Liver (tissue), 10 donors: ENCODE data around the gene TREML2. TPM values are rescaled to one million over a fixed set of nuclear protein-coding genes. Genes with fewer than 3 reads are reported as not detected.

Experiments
- DNase-seq: peaks from one replicate; pipeline ENCODE4 v3.0.0-alpha.2; 2017; ENCODE audit warnings: low spot score
- H3K27ac ChIP-seq, 2 donors: one replicate each; pipeline ENCODE4 v1.7.0; 2013; ENCODE audit warnings: inconsistent platforms in 2 of 2, low read length in 2 of 2, control low read depth in 1 of 2, low read depth in 1 of 2, mild to moderate bottlenecking in 1 of 2
- H3K27me3 ChIP-seq, 4 donors: one replicate each; pipeline versions ENCODE4 v1.6.1 to v1.7.0; 2013; ENCODE audit warnings: low read length in 3 of 4, inconsistent platforms in 1 of 4, mild to moderate bottlenecking in 1 of 4, moderate library complexity in 1 of 4; ENCODE audit not compliant: control insufficient read depth in 4 of 4, insufficient read depth in 4 of 4
- H3K36me3 ChIP-seq, 4 donors: one replicate each; pipeline versions ENCODE4 v1.6.1 to v1.7.0; 2013; ENCODE audit warnings: low read length in 3 of 4, mild to moderate bottlenecking in 3 of 4, low read depth in 1 of 4, moderate library complexity in 1 of 4; ENCODE audit not compliant: control insufficient read depth in 4 of 4, insufficient read depth in 3 of 4
- H3K4me1 ChIP-seq, 4 donors: one replicate each; pipeline versions ENCODE4 v1.6.1 to v1.7.0; 2013; ENCODE audit warnings: low read length in 3 of 4, mild to moderate bottlenecking in 3 of 4, moderate library complexity in 1 of 4; ENCODE audit not compliant: control insufficient read depth in 4 of 4, insufficient read depth in 4 of 4
- H3K4me3 ChIP-seq, 3 donors: one replicate each; pipeline versions ENCODE4 v1.6.1 to v1.7.0; 2013; ENCODE audit warnings: low read length in 3 of 3, control low read depth in 1 of 3, low read depth in 1 of 3, mild to moderate bottlenecking in 1 of 3
- H3K9ac ChIP-seq, 2 donors: one replicate each; pipeline ENCODE4 v1.7.0; 2013; ENCODE audit warnings: low read length in 2 of 2, mild to moderate bottlenecking in 2 of 2, moderate library complexity in 2 of 2, control low read depth in 1 of 2, low read depth in 1 of 2
- H3K9me3 ChIP-seq, 4 donors: one replicate each; pipeline versions ENCODE4 v1.6.1 to v1.7.0; 2013; ENCODE audit warnings: low read length in 3 of 4; ENCODE audit not compliant: control insufficient read depth in 4 of 4
- EGR1 ChIP-seq, 2 donors: IDR thresholded peaks; 2 replicates each; pipeline ENCODE4 v1.6.1; 2016 to 2018; ENCODE audit warnings: antibody characterized with exemption in 2 of 2, low read depth in 2 of 2
- FOXA1 ChIP-seq: IDR thresholded peaks from 2 replicates; pipeline ENCODE4 v1.6.1; 2016; ENCODE audit warnings: antibody characterized with exemption
- FOXA2 ChIP-seq: IDR thresholded peaks from 2 replicates; pipeline ENCODE4 v1.6.1; 2016; ENCODE audit warnings: antibody characterized with exemption
- GABPA ChIP-seq, 2 donors: IDR thresholded peaks in 1 of 2; conservative IDR thresholded peaks in 1 of 2; 2 replicates each; pipeline ENCODE4 v1.6.1; 2016; ENCODE audit warnings: antibody characterized with exemption in 2 of 2, mild to moderate bottlenecking in 1 of 2, moderate library complexity in 1 of 2
- HNF4A ChIP-seq, 2 donors: conservative IDR thresholded peaks; 2 replicates each; pipeline ENCODE4 v1.6.1; 2016; ENCODE audit warnings: antibody characterized with exemption in 2 of 2, mild to moderate bottlenecking in 2 of 2
- JUND ChIP-seq, 2 donors: IDR thresholded peaks; 2 replicates each; pipeline ENCODE4 v1.6.1; 2016; ENCODE audit warnings: antibody characterized with exemption in 2 of 2
- NR2F2 ChIP-seq: IDR thresholded peaks from 2 replicates; pipeline ENCODE4 v1.6.1; 2016; ENCODE audit warnings: antibody characterized with exemption
- RXRA ChIP-seq, 2 donors: IDR thresholded peaks; 2 replicates each; pipeline ENCODE4 v1.6.1; 2017 to 2018; ENCODE audit warnings: antibody characterized with exemption in 2 of 2, mild to moderate bottlenecking in 1 of 2
- SP1 ChIP-seq: IDR thresholded peaks from 2 replicates; pipeline ENCODE4 v1.6.1; 2018; ENCODE audit warnings: antibody characterized with exemption, mild to moderate bottlenecking
- TAF1 ChIP-seq: conservative IDR thresholded peaks from 2 replicates; pipeline ENCODE4 v1.6.1; 2016; ENCODE audit warnings: antibody characterized with exemption, mild to moderate bottlenecking
- YY1 ChIP-seq: IDR thresholded peaks from 2 replicates; pipeline ENCODE4 v1.6.1; 2016; ENCODE audit warnings: antibody characterized with exemption, mild to moderate bottlenecking
- WGBS: extraction: QIAGEN DNeasy Blood & Tissue Kit; methylation state at CpG from one replicate; pipeline ENCODE4 v1.1.7; 2013; 5-methylcytosine and 5-hydroxymethylcytosine counted together
- polyA plus RNA-seq, 2 donors: library from polyadenylated mRNA; stranded (reverse) in 1 of 2; unstranded in 1 of 2; fragments of 200-250 nt in 1 of 2; fragments of >200 nt in 1 of 2; fragmentation: Nextera tagmentation in 1 of 2; extraction: Ambion mirVana in 1 of 2; gene quantifications; one replicate each; pipeline versions ENCODE4 v1.2.1 to v1.2.3, GENCODE V29; 2013 to 2015
- small RNA-seq: library from RNA; depleted of rRNA; stranded (forward); fragments of <200 nt; gene quantifications from one replicate; pipeline ENCODE3, GENCODE V24; 2014
- total RNA-seq, 2 donors: library from RNA; depleted of rRNA; stranded (reverse); fragments of >200 nt; gene quantifications; one replicate each; pipeline ENCODE4 v1.2.3, GENCODE V29; 2014
- TF ChIP-seq, protein P1 (sequence below): IDR thresholded peaks from 2 replicates; pipeline ENCODE4 v1.6.1; 2016; ENCODE audit warnings: antibody characterized with exemption, mild to moderate bottlenecking
- TF ChIP-seq, protein P2 (sequence below): IDR thresholded peaks from 2 replicates; pipeline ENCODE4 v1.6.1; 2016; ENCODE audit warnings: antibody characterized with exemption
- TF ChIP-seq, protein P3 (sequence below): fragments of 150-350 bp; IDR thresholded peaks from 2 replicates; pipeline ENCODE4 v1.5.1; 2017; ENCODE audit warnings: improper control_type of control experiment, low read depth, low read length; ENCODE audit not compliant: missing input control
- TF ChIP-seq, protein P4 (sequence below): IDR thresholded peaks from 2 replicates; pipeline ENCODE4 v1.6.1; 2016; ENCODE audit warnings: antibody characterized with exemption
- TF ChIP-seq, protein P5 (sequence below): IDR thresholded peaks from 2 replicates; pipeline ENCODE4 v1.6.1; 2016; ENCODE audit warnings: antibody characterized with exemption
- donor health status: healthy.
- donor health status: healthy.
- donor health status: healthy.
- donor health status: healthy.
- donor health status: healthy.

The TREML2 gene
- total and polyA plus RNA-seq, 4 donors, result 0.03 to 9.8 (median 0.23) TPM

DNA sequence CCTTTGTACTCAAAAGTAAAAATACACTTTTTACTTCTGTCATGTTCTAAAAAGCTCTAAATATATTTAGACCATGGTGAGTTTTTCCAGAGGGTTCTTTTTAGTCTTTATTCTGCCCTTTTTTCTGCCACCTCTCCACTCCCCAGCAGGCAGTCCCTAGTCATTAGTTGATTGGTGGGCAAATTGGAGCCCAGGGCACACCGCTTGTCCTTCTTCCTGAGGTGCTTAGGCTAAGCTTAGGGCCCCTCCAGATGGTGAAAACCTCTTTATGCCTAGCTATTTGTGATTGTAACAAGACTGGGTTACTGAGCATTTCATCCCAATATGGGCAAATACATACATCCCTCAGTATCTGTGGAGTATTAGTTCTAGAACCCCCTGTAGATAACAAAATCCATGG lies 53.0 kb downstream of the TREML2 start:
- Histone ChIP-seq H3K9ac (no peak overlapping the region), H3K4me1 (no peaks in the 10 kb centered on the region), H3K27ac (no peak overlapping the region), H3K9me3 (no peaks in the 10 kb centered on the region), H3K4me3 (no peak overlapping the region), H3K36me3 (peaks cover 0 to 2% (median 0%) of the 10 kb centered on the region in 4 donors), H3K27me3 (no peaks in the 10 kb centered on the region)
- DNase-seq, result no peak
- WGBS, result 97% methylated on average over 1 of the region's 1 CpG
- TF ChIP-seq, protein P1, sequence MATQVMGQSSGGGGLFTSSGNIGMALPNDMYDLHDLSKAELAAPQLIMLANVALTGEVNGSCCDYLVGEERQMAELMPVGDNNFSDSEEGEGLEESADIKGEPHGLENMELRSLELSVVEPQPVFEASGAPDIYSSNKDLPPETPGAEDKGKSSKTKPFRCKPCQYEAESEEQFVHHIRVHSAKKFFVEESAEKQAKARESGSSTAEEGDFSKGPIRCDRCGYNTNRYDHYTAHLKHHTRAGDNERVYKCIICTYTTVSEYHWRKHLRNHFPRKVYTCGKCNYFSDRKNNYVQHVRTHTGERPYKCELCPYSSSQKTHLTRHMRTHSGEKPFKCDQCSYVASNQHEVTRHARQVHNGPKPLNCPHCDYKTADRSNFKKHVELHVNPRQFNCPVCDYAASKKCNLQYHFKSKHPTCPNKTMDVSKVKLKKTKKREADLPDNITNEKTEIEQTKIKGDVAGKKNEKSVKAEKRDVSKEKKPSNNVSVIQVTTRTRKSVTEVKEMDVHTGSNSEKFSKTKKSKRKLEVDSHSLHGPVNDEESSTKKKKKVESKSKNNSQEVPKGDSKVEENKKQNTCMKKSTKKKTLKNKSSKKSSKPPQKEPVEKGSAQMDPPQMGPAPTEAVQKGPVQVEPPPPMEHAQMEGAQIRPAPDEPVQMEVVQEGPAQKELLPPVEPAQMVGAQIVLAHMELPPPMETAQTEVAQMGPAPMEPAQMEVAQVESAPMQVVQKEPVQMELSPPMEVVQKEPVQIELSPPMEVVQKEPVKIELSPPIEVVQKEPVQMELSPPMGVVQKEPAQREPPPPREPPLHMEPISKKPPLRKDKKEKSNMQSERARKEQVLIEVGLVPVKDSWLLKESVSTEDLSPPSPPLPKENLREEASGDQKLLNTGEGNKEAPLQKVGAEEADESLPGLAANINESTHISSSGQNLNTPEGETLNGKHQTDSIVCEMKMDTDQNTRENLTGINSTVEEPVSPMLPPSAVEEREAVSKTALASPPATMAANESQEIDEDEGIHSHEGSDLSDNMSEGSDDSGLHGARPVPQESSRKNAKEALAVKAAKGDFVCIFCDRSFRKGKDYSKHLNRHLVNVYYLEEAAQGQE, result no peak
- TF ChIP-seq SP1 (no peak), FOXA1 (no peak), NR2F2 (no peak), EGR1 (IDR thresholded peaks at IDR 0.05; ENCODE audit: low read depth in 2 of 2) (no peak), GABPA (IDR thresholded peaks at IDR 0.05 in 1 of 2, conservative IDR thresholded peaks at IDR 0.05 in 1 of 2) (no peak), TAF1 (no peak), RXRA (IDR thresholded peaks at IDR 0.05) (no peak), FOXA2 (no peak), JUND (IDR thresholded peaks at IDR 0.05) (no peak), HNF4A (conservative IDR thresholded peaks at IDR 0.05) (no peak), YY1 (no peak)
- TF ChIP-seq, protein P2, sequence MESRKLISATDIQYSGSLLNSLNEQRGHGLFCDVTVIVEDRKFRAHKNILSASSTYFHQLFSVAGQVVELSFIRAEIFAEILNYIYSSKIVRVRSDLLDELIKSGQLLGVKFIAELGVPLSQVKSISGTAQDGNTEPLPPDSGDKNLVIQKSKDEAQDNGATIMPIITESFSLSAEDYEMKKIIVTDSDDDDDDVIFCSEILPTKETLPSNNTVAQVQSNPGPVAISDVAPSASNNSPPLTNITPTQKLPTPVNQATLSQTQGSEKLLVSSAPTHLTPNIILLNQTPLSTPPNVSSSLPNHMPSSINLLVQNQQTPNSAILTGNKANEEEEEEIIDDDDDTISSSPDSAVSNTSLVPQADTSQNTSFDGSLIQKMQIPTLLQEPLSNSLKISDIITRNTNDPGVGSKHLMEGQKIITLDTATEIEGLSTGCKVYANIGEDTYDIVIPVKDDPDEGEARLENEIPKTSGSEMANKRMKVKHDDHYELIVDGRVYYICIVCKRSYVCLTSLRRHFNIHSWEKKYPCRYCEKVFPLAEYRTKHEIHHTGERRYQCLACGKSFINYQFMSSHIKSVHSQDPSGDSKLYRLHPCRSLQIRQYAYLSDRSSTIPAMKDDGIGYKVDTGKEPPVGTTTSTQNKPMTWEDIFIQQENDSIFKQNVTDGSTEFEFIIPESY, result no peak
- TF ChIP-seq, protein P3, sequence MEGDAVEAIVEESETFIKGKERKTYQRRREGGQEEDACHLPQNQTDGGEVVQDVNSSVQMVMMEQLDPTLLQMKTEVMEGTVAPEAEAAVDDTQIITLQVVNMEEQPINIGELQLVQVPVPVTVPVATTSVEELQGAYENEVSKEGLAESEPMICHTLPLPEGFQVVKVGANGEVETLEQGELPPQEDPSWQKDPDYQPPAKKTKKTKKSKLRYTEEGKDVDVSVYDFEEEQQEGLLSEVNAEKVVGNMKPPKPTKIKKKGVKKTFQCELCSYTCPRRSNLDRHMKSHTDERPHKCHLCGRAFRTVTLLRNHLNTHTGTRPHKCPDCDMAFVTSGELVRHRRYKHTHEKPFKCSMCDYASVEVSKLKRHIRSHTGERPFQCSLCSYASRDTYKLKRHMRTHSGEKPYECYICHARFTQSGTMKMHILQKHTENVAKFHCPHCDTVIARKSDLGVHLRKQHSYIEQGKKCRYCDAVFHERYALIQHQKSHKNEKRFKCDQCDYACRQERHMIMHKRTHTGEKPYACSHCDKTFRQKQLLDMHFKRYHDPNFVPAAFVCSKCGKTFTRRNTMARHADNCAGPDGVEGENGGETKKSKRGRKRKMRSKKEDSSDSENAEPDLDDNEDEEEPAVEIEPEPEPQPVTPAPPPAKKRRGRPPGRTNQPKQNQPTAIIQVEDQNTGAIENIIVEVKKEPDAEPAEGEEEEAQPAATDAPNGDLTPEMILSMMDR, result no peak
- TF ChIP-seq, protein P4, sequence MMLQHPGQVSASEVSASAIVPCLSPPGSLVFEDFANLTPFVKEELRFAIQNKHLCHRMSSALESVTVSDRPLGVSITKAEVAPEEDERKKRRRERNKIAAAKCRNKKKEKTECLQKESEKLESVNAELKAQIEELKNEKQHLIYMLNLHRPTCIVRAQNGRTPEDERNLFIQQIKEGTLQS, result no peak
- TF ChIP-seq, protein P5, sequence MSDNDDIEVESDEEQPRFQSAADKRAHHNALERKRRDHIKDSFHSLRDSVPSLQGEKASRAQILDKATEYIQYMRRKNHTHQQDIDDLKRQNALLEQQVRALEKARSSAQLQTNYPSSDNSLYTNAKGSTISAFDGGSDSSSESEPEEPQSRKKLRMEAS, result no peak

Small RNAs within 50 kb of the gene (small RNA-seq; reads per million reads assigned to genes)
- not detected for gene AL391903.2
- 0.09 reads per million for gene RNA5SP207

Other genes with a start within 250 kb of the TREML2 start
- 10 to 100 TPM; 16.2 to 41.9 TPM for gene UNC5CL, start 161.9 kb downstream of the TREML2 start, total RNA-seq
- 10 to 100 TPM in 1 of 2 donors, 1 to 10 TPM in 1; 4.7 to 18.2 TPM for gene UNC5CL, start 161.9 kb downstream of the TREML2 start, polyA plus RNA-seq
- gene TSPO2, start 158.7 kb downstream of the TREML2 start, total RNA-seq, result 10 to 100 TPM in 1 of 2 donors, under 1 TPM in 1; 0.25 to 64.9 TPM
- gene TSPO2, start 158.7 kb downstream of the TREML2 start, polyA plus RNA-seq, result under 1 TPM; 0.39 to 0.46 TPM
- 1 to 10 TPM in 1 of 2 donors, not detected in 1; 1.6 TPM for gene APOBEC2, start 147.9 kb downstream of the TREML2 start, total RNA-seq
- 1 to 10 TPM in 1 of 2 donors, not detected in 1; 2.3 TPM for gene APOBEC2, start 147.9 kb downstream of the TREML2 start, polyA plus RNA-seq
- gene OARD1, start 128.8 kb downstream of the TREML2 start, total RNA-seq, result 10 to 100 TPM; 20.1 to 25.1 TPM
- gene OARD1, start 128.8 kb downstream of the TREML2 start, polyA plus RNA-seq, result 10 to 100 TPM; 20.9 to 28.6 TPM
- 10 to 100 TPM; 15.1 to 28.4 TPM for gene NFYA, start 128.2 kb downstream of the TREML2 start, total RNA-seq
- 1 to 10 TPM; 2.2 to 5.1 TPM for gene NFYA, start 128.2 kb downstream of the TREML2 start, polyA plus RNA-seq
- 1 to 10 TPM in 1 of 2 donors, under 1 TPM in 1; 0.08 to 4.5 TPM for gene TREML1, start 46.8 kb downstream of the TREML2 start, total RNA-seq
- under 1 TPM in 1 of 2 donors, not detected in 1; 0.12 TPM for gene TREML1, start 46.8 kb downstream of the TREML2 start, polyA plus RNA-seq
- gene TREM2, start 38.0 kb downstream of the TREML2 start, total RNA-seq, result not detected
- under 1 TPM; 0.18 to 0.90 TPM for gene TREM2, start 38.0 kb downstream of the TREML2 start, polyA plus RNA-seq
- under 1 TPM in 1 of 2 donors, not detected in 1; 0.08 TPM for gene TREML4, start 27.2 kb upstream of the TREML2 start, total RNA-seq
- under 1 TPM in 1 of 2 donors, not detected in 1; 0.31 TPM for gene TREML4, start 27.2 kb upstream of the TREML2 start, polyA plus RNA-seq
- gene TREM1, start 85.5 kb upstream of the TREML2 start, total RNA-seq, result 1 to 10 TPM in 1 of 2 donors, under 1 TPM in 1; 0.09 to 1.3 TPM
- under 1 TPM; 0.32 to 0.43 TPM for gene TREM1, start 85.5 kb upstream of the TREML2 start, polyA plus RNA-seq
- gene NCR2, start 134.5 kb upstream of the TREML2 start, total RNA-seq, result not detected
- gene NCR2, start 134.5 kb upstream of the TREML2 start, polyA plus RNA-seq, result not detected